Adrenal gland (tissue), 12 donors: ENCODE results near the gene TDRKH. TPM values are rescaled to one million over a fixed set of nuclear protein-coding genes. Genes with fewer than 3 reads are reported as not detected.

ENCODE experiments used
- DNase-seq, 7 donors: peaks; one replicate each; pipeline ENCODE4 v3.0.0-alpha.2; 2019 to 2020
- H3K27ac ChIP-seq, 5 donors: fragments of 200-600 bp; sonication (generic) in 4 of 5; 1 replicate in 3 of 5; 2 replicates in 2 of 5; pipeline versions ENCODE4 v1.5.1 to v1.8.0; 2016 to 2020; ENCODE audit warnings: mild to moderate bottlenecking in 1 of 5
- H3K27me3 ChIP-seq: fragments of 200-600 bp; 2 replicates; pipeline ENCODE4 v1.8.0; 2021
- H3K36me3 ChIP-seq, 2 donors: fragments of 200-600 bp; replicated peaks in 1 of 2; 1 replicate in 1 of 2; 2 replicates in 1 of 2; pipeline versions ENCODE4 v1.5.1 to v1.8.0; 2018 to 2022
- H3K4me1 ChIP-seq, 2 donors: fragments of 200-600 bp; replicated peaks in 1 of 2; 1 replicate in 1 of 2; 2 replicates in 1 of 2; pipeline versions ENCODE4 v1.5.1 to v1.8.0; 2018 to 2021
- H3K4me3 ChIP-seq, 4 donors: fragments of 200-600 bp; sonication (generic) in 3 of 4; one replicate each; pipeline ENCODE4 v1.5.1; 2016 to 2018
- H3K9me3 ChIP-seq, 3 donors: fragments of 200-600 bp; sonication (generic) in 1 of 3; replicated peaks in 1 of 3; 1 replicate in 2 of 3; 2 replicates in 1 of 3; pipeline versions ENCODE4 v1.5.1 to v1.8.0; 2016 to 2021
- POLR2A ChIP-seq, 2 donors: fragments of 450-650 bp; IDR thresholded peaks; one replicate each; pipeline ENCODE4 v1.6.1; 2017; ENCODE audit warnings: antibody characterized with exemption in 2 of 2, mild to moderate bottlenecking in 2 of 2, moderate library complexity in 1 of 2
- WGBS, 4 donors: extraction: QIAGEN DNeasy Blood & Tissue Kit in 2 of 4; methylation state at CpG; one replicate each; pipeline versions ENCODE4 v1.1.5 to v1.1.7; 2013 to 2017; 5-methylcytosine and 5-hydroxymethylcytosine counted together
- intact Hi-C, 2 donors: fragments of 100-400 bp; cut with DNase I; formaldehyde crosslinking; loops; one replicate each; pipeline versions ENCODE4 v1.14.1 to v1.15.0; 2022 to 2023
- polyA plus RNA-seq, 3 donors: library from polyadenylated mRNA; stranded (reverse); fragments of 200-250 nt in 2 of 3; fragments of 350-450 nt in 1 of 3; fragmentation: Illumina TruSeq in 1 of 3; extraction: RNeasy Lipid Tissue Mini Kit (QIAGEN cat#74804) in 1 of 3; gene quantifications; one replicate each; pipeline ENCODE4 v1.2.3, GENCODE V29; 2013 to 2014
- total RNA-seq, 9 donors: library from RNA; depleted of rRNA in 4 of 9; stranded (reverse); fragments of >200 nt in 4 of 9; fragments of 120-200 nt in 1 of 9; fragmentation: NEBNext Ultra II Directional in 1 of 9; extraction: Animal tissue kit (Norgen Biotek cat#: 25700) in 1 of 9; gene quantifications; one replicate each; pipeline versions ENCODE4 v1.1.0 to v1.2.4, GENCODE V29; 2013 to 2023
- TF ChIP-seq, protein P1 (sequence below), 6 experiments: fragments of 450-650 bp in 4 of 6; fragments of 200-600 bp in 2 of 6; sonication (generic) in 1 of 6; IDR thresholded peaks; 1 replicate in 5 of 6; 2 replicates in 1 of 6; pipeline versions ENCODE4 v1.5.1 to v1.8.0; 2016 to 2021; ENCODE audit warnings: antibody characterized with exemption in 6 of 6, mild to moderate bottlenecking in 2 of 6, moderate library complexity in 1 of 6
- donor health status: healthy with polysubstance abuse.
- donor health status: Bipolar disorder and iron deficiency.
- donor health status: DM: yes; HTN: yes; CAD: no.
- donor health status: DM: no; HTN: no; CAD: no.
- donor health status: DM: no; HTN: no; CAD: no.
- donor health status: DM: yes; HTN: yes; CAD: no.

The TDRKH gene
- total and polyA plus RNA-seq, 12 donors, result 2.1 to 9.1 (median 5.8) TPM

DNA sequence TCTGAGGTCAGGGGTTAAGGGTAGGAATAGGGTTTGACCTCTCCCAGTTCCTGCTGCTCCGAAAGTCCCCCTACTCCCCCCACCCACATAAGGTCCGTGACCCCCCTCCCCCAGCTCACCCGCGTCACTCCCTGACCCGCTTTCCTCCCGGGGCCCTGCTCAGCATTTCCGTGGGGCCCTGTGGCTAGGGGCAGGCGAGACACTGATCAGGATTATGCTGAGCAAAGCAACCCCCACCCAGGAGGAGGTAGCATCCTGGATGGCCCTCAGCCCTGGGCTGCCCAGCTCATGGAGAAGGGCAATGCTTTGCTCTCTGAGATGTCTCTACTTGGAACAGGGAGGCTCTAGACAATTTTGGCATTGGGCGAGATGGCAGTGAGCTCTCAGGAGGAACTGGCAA is 37.6 kb upstream of the TDRKH start:
- H3K4me3 ChIP-seq, result no peak overlapping the region
- TF ChIP-seq, protein P1, sequence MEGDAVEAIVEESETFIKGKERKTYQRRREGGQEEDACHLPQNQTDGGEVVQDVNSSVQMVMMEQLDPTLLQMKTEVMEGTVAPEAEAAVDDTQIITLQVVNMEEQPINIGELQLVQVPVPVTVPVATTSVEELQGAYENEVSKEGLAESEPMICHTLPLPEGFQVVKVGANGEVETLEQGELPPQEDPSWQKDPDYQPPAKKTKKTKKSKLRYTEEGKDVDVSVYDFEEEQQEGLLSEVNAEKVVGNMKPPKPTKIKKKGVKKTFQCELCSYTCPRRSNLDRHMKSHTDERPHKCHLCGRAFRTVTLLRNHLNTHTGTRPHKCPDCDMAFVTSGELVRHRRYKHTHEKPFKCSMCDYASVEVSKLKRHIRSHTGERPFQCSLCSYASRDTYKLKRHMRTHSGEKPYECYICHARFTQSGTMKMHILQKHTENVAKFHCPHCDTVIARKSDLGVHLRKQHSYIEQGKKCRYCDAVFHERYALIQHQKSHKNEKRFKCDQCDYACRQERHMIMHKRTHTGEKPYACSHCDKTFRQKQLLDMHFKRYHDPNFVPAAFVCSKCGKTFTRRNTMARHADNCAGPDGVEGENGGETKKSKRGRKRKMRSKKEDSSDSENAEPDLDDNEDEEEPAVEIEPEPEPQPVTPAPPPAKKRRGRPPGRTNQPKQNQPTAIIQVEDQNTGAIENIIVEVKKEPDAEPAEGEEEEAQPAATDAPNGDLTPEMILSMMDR (IDR thresholded peaks at IDR 0.05), result no peak
- no peak for TF ChIP-seq POLR2A (IDR thresholded peaks at IDR 0.05)
- no peak overlapping the region for H3K27ac ChIP-seq
- intact Hi-C loops, result no loop called here
- peaks cover 0 to 7% of the 10 kb centered on the region in 2 donors for H3K4me1 ChIP-seq
- 52 to 63% (median 57%) methylated on average over 1 to 9 of the region's 9 CpGs for WGBS, 4 donors
- no peak for DNase-seq
- H3K27me3 ChIP-seq, result no peaks in the 10 kb centered on the region
- H3K9me3 ChIP-seq, result no peaks in the 10 kb centered on the region
- no peaks in the 10 kb centered on the region for H3K36me3 ChIP-seq

DNA sequence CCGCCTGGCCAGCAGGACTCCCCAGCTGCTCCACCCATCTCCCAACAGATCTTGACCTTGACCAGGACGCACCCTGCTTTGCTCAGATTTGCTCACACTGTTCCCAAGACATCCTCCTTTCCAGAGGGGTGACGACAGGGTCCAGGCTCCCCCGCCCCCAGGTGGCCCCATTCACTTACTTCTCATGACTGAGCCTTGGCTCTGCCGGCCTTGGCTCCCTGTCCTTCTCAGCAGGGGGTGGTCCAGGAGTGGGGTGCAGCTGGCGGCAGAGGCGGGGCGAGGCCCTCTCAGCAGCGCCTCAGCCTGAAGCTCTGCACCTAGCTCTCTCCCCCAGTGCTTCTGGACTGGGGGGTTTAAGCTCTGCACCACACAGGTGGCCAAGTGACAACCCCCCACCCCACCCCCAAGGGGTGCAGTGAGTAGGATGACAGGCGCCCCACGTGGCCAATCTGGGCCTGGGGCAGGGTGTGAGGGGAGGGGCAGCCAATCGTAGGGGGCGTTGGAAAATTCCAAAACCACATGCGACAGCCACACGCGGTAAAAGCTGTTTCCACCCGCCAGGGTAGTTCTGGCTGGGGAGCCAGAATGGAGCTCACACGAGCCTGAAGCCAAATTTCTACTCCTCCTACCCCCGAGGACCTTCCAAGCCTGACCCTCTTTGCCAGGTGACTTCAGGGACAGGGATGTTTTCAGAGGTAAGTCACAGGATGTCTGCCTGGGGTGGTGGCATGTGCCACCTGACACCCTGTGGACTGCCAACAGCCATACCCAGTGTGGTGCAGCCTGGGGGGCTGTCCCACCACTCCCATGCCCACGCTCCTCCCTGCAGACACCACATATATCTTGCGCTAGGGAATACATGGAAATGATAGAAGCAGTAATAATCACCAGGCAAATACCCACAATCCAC is 35.7 kb upstream of the TDRKH start:
- Histone ChIP-seq H3K4me3 (no peak overlapping the region), H3K36me3 (no peaks in the 10 kb centered on the region), H3K27me3 (no peaks in the 10 kb centered on the region), H3K27ac (no peak overlapping the region), H3K4me1 (peaks cover 0 to 7% of the 10 kb centered on the region in 2 donors), H3K9me3 (no peaks in the 10 kb centered on the region)
- TF ChIP-seq POLR2A (IDR thresholded peaks at IDR 0.05), result no peak
- TF ChIP-seq, protein P1 (IDR thresholded peaks at IDR 0.05), result no peak
- no peak for DNase-seq
- WGBS, 4 donors, result 57 to 69% (median 64%) methylated on average over 8 to 21 of the region's 21 CpGs
- intact Hi-C loops, result no loop called here

DNA sequence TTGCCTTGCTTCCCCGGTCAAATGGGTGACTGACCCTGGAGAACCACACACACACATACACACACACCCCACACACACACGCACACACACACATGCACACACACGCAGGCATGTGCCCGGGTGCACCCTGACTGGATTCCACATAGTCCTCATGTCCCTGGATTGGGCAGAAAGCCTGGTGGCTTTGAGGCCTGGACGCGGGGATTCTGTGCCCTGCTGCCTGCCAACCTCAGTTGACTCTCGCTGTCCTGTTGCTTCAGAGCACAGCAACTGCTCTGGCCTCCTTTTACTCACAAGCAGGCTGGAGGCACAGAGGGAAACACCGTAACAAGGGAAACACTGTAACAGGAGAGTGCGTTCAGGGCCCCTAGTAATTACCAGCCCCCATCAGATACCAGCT is 34.9 kb upstream of the TDRKH start:
- 54 to 81% (median 74%) methylated on average over 3 to 9 of the region's 9 CpGs for WGBS, 4 donors
- no peak for DNase-seq
- Histone ChIP-seq H3K4me3 (no peak overlapping the region), H3K36me3 (no peaks in the 10 kb centered on the region), H3K9me3 (no peaks in the 10 kb centered on the region), H3K27me3 (no peaks in the 10 kb centered on the region), H3K27ac (no peak overlapping the region), H3K4me1 (peaks cover 0 to 10% of the 10 kb centered on the region in 2 donors)
- intact Hi-C loops, result no loop called here
- TF ChIP-seq, protein P1 (IDR thresholded peaks at IDR 0.05), result no peak
- TF ChIP-seq POLR2A (IDR thresholded peaks at IDR 0.05), result no peak

DNA sequence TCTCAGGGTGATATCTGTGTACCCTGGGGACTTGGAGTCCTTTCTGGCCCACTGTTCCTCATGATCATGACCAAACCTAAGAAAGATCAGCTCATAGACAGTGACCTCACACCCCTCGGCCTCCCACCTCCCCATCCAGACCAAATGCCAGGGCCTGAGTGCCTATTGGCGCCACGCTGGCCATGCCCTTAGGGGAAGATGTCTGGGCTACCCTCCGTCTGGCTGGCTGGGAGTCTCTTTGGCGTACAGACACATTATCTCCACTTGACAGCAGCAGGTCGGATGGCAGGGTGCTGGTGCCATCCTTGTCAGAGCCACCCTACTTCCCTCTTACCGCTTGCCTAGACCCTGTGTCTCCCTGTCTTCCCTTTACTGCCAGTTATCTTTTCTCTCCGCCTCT is 32.9 kb upstream of the TDRKH start:
- no peaks in the 10 kb centered on the region for H3K27me3 ChIP-seq
- TF ChIP-seq, protein P1 (IDR thresholded peaks at IDR 0.05), result no peak
- no peak for TF ChIP-seq POLR2A (IDR thresholded peaks at IDR 0.05)
- intact Hi-C loops, result no loop called here
- 52 to 81% (median 75%) methylated on average over 7 to 8 of the region's 8 CpGs for WGBS, 4 donors
- H3K36me3 ChIP-seq, result no peaks in the 10 kb centered on the region
- DNase-seq, result no peak
- H3K27ac ChIP-seq, result no peak overlapping the region
- no peaks in the 10 kb centered on the region for H3K9me3 ChIP-seq
- no peak overlapping the region for H3K4me3 ChIP-seq
- H3K4me1 ChIP-seq, result peaks cover 0 to 6% of the 10 kb centered on the region in 2 donors
